Measurements from ENCODE around the gene DARS1. TPM values are rescaled to one million over a fixed set of nuclear protein-coding genes. Genes with fewer than 3 reads are reported as not detected.

DARS1 gene
- total and polyA plus RNA-seq, 2 of the 13 experiments (the other 11 are each of a cell fraction or from before 2014, with no cell fraction given): 149 to 230 TPM

- BruUV-seq (replicated peaks): no TSS peak
Measured at GRCh38 chr2:135904341-135904989, 81.0 kb downstream of the DARS1 start.

More at GRCh38 chr2:135904341-135904989, 81.0 kb downstream of the DARS1 start:
- ATAC-seq: peak; percentile 35
- ChIA-PET CTCF (ENCODE audit: low intra/inter-chr PET ratio, low total read pairs) (no interaction called here), POLR2A (no interaction called here)
- H3K9me3 ChIP-seq (ENCODE audit: low read length): no peaks in the 10 kb centered on the region
- no peak overlapping the region for H3K27ac ChIP-seq (ENCODE audit: extremely low read length, insufficient read depth, low read length)
- H3K9ac ChIP-seq (ENCODE audit: insufficient read depth, low read depth, low read length): no peak overlapping the region
- H3K27me3 ChIP-seq (ENCODE audit: control insufficient read depth in 1 of 2, insufficient read depth in 2 of 2, low read length in 2 of 2): no peaks in the 10 kb centered on the region
- no peak overlapping the region for H3K4me2 ChIP-seq (ENCODE audit: low read depth, low read length)
- H3K4me1 ChIP-seq (ENCODE audit: insufficient read depth, low read length): peaks cover 5% of the 10 kb centered on the region; the same call in 1 of the 2 replicates
- H3K4me3 ChIP-seq (replicated peaks in 1 of 3; ENCODE audit: insufficient read depth in 1 of 3, low read depth in 2 of 3, low read length in 3 of 3): no peak overlapping the region
- H3K79me2 ChIP-seq (ENCODE audit: insufficient read depth, low read length): no peaks in the 10 kb centered on the region
- no peak overlapping the region for H2AFZ ChIP-seq (ENCODE audit: low read length)
- no peaks in the 10 kb centered on the region for H4K20me1 ChIP-seq (ENCODE audit: insufficient read depth, low read length)
- H3K36me3 ChIP-seq (replicated peaks in 1 of 2; ENCODE audit: control insufficient read depth in 1 of 2, insufficient read depth in 2 of 2, low read length in 2 of 2): peaks cover 2 to 16% of the 10 kb centered on the region in 2 experiments; a peak in 4 of 5 replicates
- in situ Hi-C loops (cut with HindIII; ENCODE audit: extremely low pct_ligation_motif_present, low pct_unique_long_range_greater_than_20kb): no loop called here
- DNase-seq (ENCODE audit: low spot score): no peak
- FAIRE-seq: no peak
- no peak for TF ChIP-seq E2F1 (CRISPR knock-in tag; IDR thresholded peaks at IDR 0.05)
- TF ChIP-seq ZNF614 (CRISPR knock-in tag; IDR thresholded peaks at IDR 0.05; ENCODE audit: borderline replicate concordance): no peak
- TF ChIP-seq STAT6 (CRISPR knock-in tag; IDR thresholded peaks at IDR 0.05; ENCODE audit: borderline replicate concordance): no peak
- TF ChIP-seq PHF20 (CRISPR knock-in tag; IDR thresholded peaks at IDR 0.05): no peak
- TF ChIP-seq RAD51 (IDR thresholded peaks at IDR 0.05; ENCODE audit: borderline replicate concordance): no peak
- TF ChIP-seq ZNF367 (CRISPR knock-in tag; IDR thresholded peaks at IDR 0.05; ENCODE audit: borderline replicate concordance): no peak
- TF ChIP-seq TMF1 (CRISPR knock-in tag; IDR thresholded peaks at IDR 0.05; ENCODE audit: low read depth): no peak
- WGBS (ENCODE audit: low lambda C conversion rate): over 99% methylated on average over 4 of the region's 4 CpGs
- intact Hi-C loops (cut with micrococcal nuclease; ENCODE audit: unreplicated experiment): no loop called here
